PC-3 (cell line): ENCODE results near the gene NOC2L. TPM values are rescaled to one million over a fixed set of nuclear protein-coding genes. Genes with fewer than 3 reads are reported as not detected.

Source experiments
- ATAC-seq: fragments of 200-7000 bp; cut with Tn5 transposase; 2 replicates; pipeline ENCODE4 v1.9.1; 2020; ENCODE audit warnings: mild to moderate bottlenecking, moderate library complexity
- BruUV-seq: library from RNA; stranded (reverse); fragments of 400-500 nt; replicated peaks from 2 replicates; lab custom pipeline; 2021; lab: Mats Ljungman, UMichigan
- CTCF ChIA-PET: fragments of 300-600 bp; sonication (Branson Sonifier 250); formaldehyde crosslinking; loops from one replicate; lab custom pipeline; 2022; ENCODE audit warnings: antibody characterized with exemption; lab: Charles Lee
- POLR2A ChIA-PET: fragments of 300-600 bp; sonication (Branson Sonifier 250); formaldehyde crosslinking; loops from one replicate; lab custom pipeline; 2022; ENCODE audit warnings: antibody characterized with exemption; ENCODE audit not compliant: unreplicated experiment; lab: Charles Lee
- DNase-seq: peaks from one replicate; pipeline ENCODE4 v3.0.0-alpha.2; 2015
- H2AFZ ChIP-seq: fragments of 300-600 bp; sonication (generic); 2 replicates; pipeline ENCODE4 v1.6.0; 2016; ENCODE audit warnings: antibody characterized with exemption, low read length
- H3F3A ChIP-seq: fragments of 300-600 bp; sonication (generic); one replicate; pipeline ENCODE4 v1.6.0; 2017; ENCODE audit warnings: antibody characterized with exemption, low read length, control low read depth, mild to moderate bottlenecking; ENCODE audit not compliant: unreplicated experiment
- H3K27ac ChIP-seq: fragments of 300-600 bp; sonication (generic); 2 replicates; pipeline ENCODE4 v1.5.1; 2016; ENCODE audit warnings: mild to moderate bottlenecking, low read length
- H3K27me3 ChIP-seq: fragments of 300-600 bp; sonication (generic); 2 replicates; pipeline ENCODE4 v1.6.1; 2016; ENCODE audit warnings: low read length, mixed read lengths
- H3K36me3 ChIP-seq: fragments of 300-600 bp; sonication (generic); 2 replicates; pipeline ENCODE4 v1.6.1; 2016; ENCODE audit warnings: low read depth, mixed run types, low read length, mixed read lengths
- H3K4me1 ChIP-seq: fragments of 300-600 bp; sonication (generic); 2 replicates; pipeline ENCODE4 v1.5.1; 2016; ENCODE audit warnings: low read length; ENCODE audit not compliant: insufficient read depth
- H3K4me2 ChIP-seq: fragments of 300-600 bp; sonication (generic); 2 replicates; pipeline ENCODE4 v1.6.0; 2016; ENCODE audit warnings: low read length
- H3K4me3 ChIP-seq: fragments of 300-600 bp; sonication (generic); 2 replicates; pipeline ENCODE4 v1.5.1; 2016; ENCODE audit warnings: mild to moderate bottlenecking, low read length, mixed read lengths
- H3K79me2 ChIP-seq: fragments of 300-600 bp; sonication (generic); 2 replicates; pipeline ENCODE4 v1.6.1; 2017; ENCODE audit warnings: low read length, mixed read lengths
- H3K9ac ChIP-seq: fragments of 300-600 bp; sonication (generic); 2 replicates; pipeline ENCODE4 v1.6.0; 2016; ENCODE audit warnings: mild to moderate bottlenecking, low read length
- H3K9me2 ChIP-seq: fragments of 300-600 bp; sonication (generic); replicated peaks from 2 replicates; pipeline ENCODE4 v1.6.1; 2016; ENCODE audit warnings: mixed run types, low read length, mixed read lengths
- H3K9me3 ChIP-seq: fragments of 300-600 bp; sonication (generic); 2 replicates; pipeline ENCODE4 v1.6.1; 2016; ENCODE audit warnings: low read length, mixed read lengths
- H4K20me1 ChIP-seq: fragments of 300-600 bp; sonication (generic); 2 replicates; pipeline ENCODE4 v1.6.1; 2016; ENCODE audit warnings: low read length, mixed read lengths
- CTCF ChIP-seq: fragments of 300-600 bp; sonication (generic); conservative IDR thresholded peaks from 2 replicates; pipeline ENCODE4 v1.5.1; 2017; ENCODE audit warnings: antibody characterized with exemption, low read depth, mild to moderate bottlenecking, low read length
- EZH2 ChIP-seq: fragments of 300-600 bp; sonication (generic); IDR thresholded peaks from one replicate; pipeline ENCODE4 v1.6.1; 2017; ENCODE audit warnings: antibody characterized with exemption, mild to moderate bottlenecking, low read length; ENCODE audit not compliant: unreplicated experiment
- EZH2phosphoT487 ChIP-seq: fragments of 300-600 bp; sonication (generic); IDR thresholded peaks from 2 replicates; pipeline ENCODE4 v1.6.1; 2018; ENCODE audit warnings: mild to moderate bottlenecking, antibody characterized with exemption, low read length, borderline replicate concordance
- intact Hi-C: fragments of 100-400 bp; cut with micrococcal nuclease; formaldehyde crosslinking; loops from 2 replicates; pipeline ENCODE4 v1.9.0; 2023
- total RNA-seq: library from RNA; depleted of rRNA; stranded (reverse); fragments of >200 nt; gene quantifications from 2 replicates; pipeline ENCODE4 v1.2.3, GENCODE V29; 2014

Gene NOC2L
- total RNA-seq, 1 experiment from 2014 or later: 262 TPM

GRCh38 chr1:964691-965525, 5.9 kb upstream of the NOC2L start:
- Histone ChIP-seq H3K36me3 (no peaks in the 10 kb centered on the region), H2AFZ (no peak overlapping the region), H3K9ac (no peak overlapping the region), H3K9me3 (no peaks in the 10 kb centered on the region), H3K4me2 (no peak overlapping the region), H4K20me1 (no peaks in the 10 kb centered on the region), H3K4me3 (no peak overlapping the region), H3K4me1 (peaks cover 29% of the 10 kb centered on the region), H3K79me2 (peaks cover 15% of the 10 kb centered on the region), H3F3A (no peaks in the 10 kb centered on the region), H3K27ac (0 out of 2 replicates have a peak overlapping the region, but pooled peaks have one; percentile 99), H3K9me2 (no peaks in the 10 kb centered on the region), H3K27me3 (no peaks in the 10 kb centered on the region)
- ChIA-PET CTCF (no interaction called here), POLR2A (no interaction called here)
- DNase-seq: no peak
- BruUV-seq: no TSS peak
- ATAC-seq: no peak
- intact Hi-C loops: no loop called here
- TF ChIP-seq CTCF: no peak
- no peak for TF ChIP-seq EZH2
- TF ChIP-seq EZH2phosphoT487: no peak

GRCh38 chr1:963746-964525, 4.9 kb upstream of the NOC2L start:
- H4K20me1 ChIP-seq: no peaks in the 10 kb centered on the region
- no peak overlapping the region for H3K9ac ChIP-seq
- H3K36me3 ChIP-seq: no peaks in the 10 kb centered on the region
- no peak for DNase-seq
- peaks cover 29% of the 10 kb centered on the region for H3K4me1 ChIP-seq
- ATAC-seq: no peak
- intact Hi-C loops: no loop called here
- no peaks in the 10 kb centered on the region for H3K9me2 ChIP-seq
- H3K4me3 ChIP-seq: no peak overlapping the region
- ChIA-PET POLR2A (no interaction called here), CTCF (no interaction called here)
- H3K9me3 ChIP-seq: no peaks in the 10 kb centered on the region
- no peak for TF ChIP-seq CTCF
- H3K27me3 ChIP-seq: no peaks in the 10 kb centered on the region
- peaks cover 16% of the 10 kb centered on the region for H3K79me2 ChIP-seq
- no peak overlapping the region for H2AFZ ChIP-seq
- no peaks in the 10 kb centered on the region for H3F3A ChIP-seq
- no TSS peak for BruUV-seq
- no peak overlapping the region for H3K4me2 ChIP-seq
- H3K27ac ChIP-seq: no peak overlapping the region

- no peaks in the 10 kb centered on the region for H4K20me1 ChIP-seq
- TF ChIP-seq EZH2phosphoT487 (no peak), CTCF (no peak), EZH2 (no peak)
- BruUV-seq: no TSS peak
- intact Hi-C loops: no loop called here
- H3K27ac ChIP-seq: no peak overlapping the region
- no peaks in the 10 kb centered on the region for H3K27me3 ChIP-seq
- no peaks in the 10 kb centered on the region for H3K9me3 ChIP-seq
- DNase-seq (no peak), ATAC-seq (no peak)
- H3K4me1 ChIP-seq: peaks cover 27% of the 10 kb centered on the region
- H3K4me2 ChIP-seq: no peak overlapping the region
- ChIA-PET POLR2A (no interaction called here), CTCF (no interaction called here)
- H3K9me2 ChIP-seq: no peaks in the 10 kb centered on the region
- no peaks in the 10 kb centered on the region for H3F3A ChIP-seq
- no peak overlapping the region for H3K9ac ChIP-seq
- peaks cover 22% of the 10 kb centered on the region for H3K79me2 ChIP-seq
- no peaks in the 10 kb centered on the region for H3K36me3 ChIP-seq
- H3K4me3 ChIP-seq: no peak overlapping the region
- no peak overlapping the region for H2AFZ ChIP-seq
These were observed 4.2 kb upstream of the NOC2L start for GRCh38 chr1:963301-963651.
